Body of pancreas (tissue), 4 donors: ENCODE measurements around the gene SMO. TPM values are rescaled to one million over a fixed set of nuclear protein-coding genes. Genes with fewer than 3 reads are reported as not detected.
A peak's percentile ranks its signal among the peaks of the same experiment; 100 is the strongest.

ENCODE experiments used
- ATAC-seq: fragments of 150-250 bp; one replicate; pipeline ENCODE4 v1.9.1; 2016
- DNase-seq, 4 donors: peaks; one replicate each; pipeline ENCODE4 v3.0.0-alpha.2; 2019
- H3K27ac ChIP-seq, 4 donors: fragments of 200-600 bp; sonication (generic); 1 replicate in 3 of 4; 2 replicates in 1 of 4; pipeline versions ENCODE4 v1.5.1 to v1.6.1; 2016 to 2019; ENCODE audit warnings: mild to moderate bottlenecking in 1 of 4, mixed read lengths in 1 of 4, moderate library complexity in 1 of 4
- H3K27me3 ChIP-seq, 2 donors: fragments of 200-600 bp; sonication (generic); one replicate each; pipeline ENCODE4 v1.6.0; 2016; ENCODE audit warnings: mild to moderate bottlenecking in 1 of 2
- H3K36me3 ChIP-seq, 2 donors: fragments of 200-600 bp; sonication (generic); replicated peaks in 1 of 2; 2 replicates each; pipeline ENCODE4 v1.5.1; 2016; ENCODE audit warnings: low read depth in 2 of 2; ENCODE audit not compliant: insufficient read depth in 1 of 2
- H3K4me1 ChIP-seq: fragments of 200-600 bp; sonication (generic); one replicate; pipeline ENCODE4 v1.6.0; 2016
- H3K4me3 ChIP-seq, 2 donors: fragments of 200-600 bp; sonication (generic); 1 replicate in 1 of 2; 2 replicates in 1 of 2; pipeline ENCODE4 v1.5.1; 2016 to 2019
- H3K9me3 ChIP-seq, 3 donors: fragments of 200-600 bp; sonication (generic); 1 replicate in 2 of 3; 2 replicates in 1 of 3; pipeline ENCODE4 v1.5.1; 2016
- POLR2A ChIP-seq, 3 donors: fragments of 450-650 bp; IDR thresholded peaks; one replicate each; pipeline ENCODE4 v1.6.1; 2016; ENCODE audit warnings: antibody characterized with exemption in 3 of 3, mild to moderate bottlenecking in 2 of 3
- WGBS, 2 donors: methylation state at CpG; one replicate each; pipeline ENCODE4 v1.1.5; 2017; 5-methylcytosine and 5-hydroxymethylcytosine counted together
- intact Hi-C: fragments of 100-400 bp; cut with DNase I; formaldehyde crosslinking; loops from one replicate; pipeline ENCODE4 v1.15.1; 2023
- total RNA-seq, 2 donors: library from RNA; depleted of rRNA; stranded (reverse); fragments of >200 nt; gene quantifications; one replicate each; pipeline ENCODE4 v1.1.0, GENCODE V29; 2016
- TF ChIP-seq, protein P1 (sequence below), 7 experiments: fragments of 450-650 bp in 4 of 7; fragments of 200-600 bp in 3 of 7; sonication (generic) in 3 of 7; IDR thresholded peaks; one replicate each; pipeline ENCODE4 v1.5.1; 2016 to 2019; ENCODE audit warnings: antibody characterized with exemption in 7 of 7

Gene SMO
- total RNA-seq, 2 donors from 2014 or later: 6.5 to 12.2 TPM

DNA sequence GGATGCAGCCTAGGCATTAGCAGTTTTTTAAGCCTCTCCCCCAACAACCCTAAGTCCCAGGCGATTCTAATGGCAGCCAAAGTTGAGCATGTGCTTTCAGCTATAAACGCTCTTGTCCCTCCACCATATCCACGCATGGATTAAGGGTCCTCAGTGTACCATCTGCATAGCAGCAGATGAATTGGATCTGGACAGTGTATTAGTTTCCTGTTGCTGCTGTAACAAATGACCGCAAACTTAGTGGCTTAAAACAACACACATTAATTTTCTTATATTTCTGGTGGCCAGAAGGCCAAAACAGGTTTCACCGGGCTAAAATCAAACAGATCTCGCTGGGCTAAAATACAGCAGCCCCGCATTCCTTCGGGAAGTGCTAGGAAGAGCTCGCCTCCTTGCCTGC lies 30.8 kb upstream of the SMO start:
- ATAC-seq (no peak), DNase-seq (no peak)
- Histone ChIP-seq H3K9me3 (no peaks in the 10 kb centered on the region), H3K4me1 (no peaks in the 10 kb centered on the region), H3K4me3 (no peak overlapping the region), H3K36me3 (peaks cover 0 to under 1% of the 10 kb centered on the region in 2 donors), H3K27me3 (no peaks in the 10 kb centered on the region), H3K27ac (no peak overlapping the region)
- WGBS, 2 donors: 97 to 98% methylated on average over 9 of the region's 9 CpGs
- no peak for TF ChIP-seq POLR2A (IDR thresholded peaks at IDR 0.05)
- TF ChIP-seq, protein P1, sequence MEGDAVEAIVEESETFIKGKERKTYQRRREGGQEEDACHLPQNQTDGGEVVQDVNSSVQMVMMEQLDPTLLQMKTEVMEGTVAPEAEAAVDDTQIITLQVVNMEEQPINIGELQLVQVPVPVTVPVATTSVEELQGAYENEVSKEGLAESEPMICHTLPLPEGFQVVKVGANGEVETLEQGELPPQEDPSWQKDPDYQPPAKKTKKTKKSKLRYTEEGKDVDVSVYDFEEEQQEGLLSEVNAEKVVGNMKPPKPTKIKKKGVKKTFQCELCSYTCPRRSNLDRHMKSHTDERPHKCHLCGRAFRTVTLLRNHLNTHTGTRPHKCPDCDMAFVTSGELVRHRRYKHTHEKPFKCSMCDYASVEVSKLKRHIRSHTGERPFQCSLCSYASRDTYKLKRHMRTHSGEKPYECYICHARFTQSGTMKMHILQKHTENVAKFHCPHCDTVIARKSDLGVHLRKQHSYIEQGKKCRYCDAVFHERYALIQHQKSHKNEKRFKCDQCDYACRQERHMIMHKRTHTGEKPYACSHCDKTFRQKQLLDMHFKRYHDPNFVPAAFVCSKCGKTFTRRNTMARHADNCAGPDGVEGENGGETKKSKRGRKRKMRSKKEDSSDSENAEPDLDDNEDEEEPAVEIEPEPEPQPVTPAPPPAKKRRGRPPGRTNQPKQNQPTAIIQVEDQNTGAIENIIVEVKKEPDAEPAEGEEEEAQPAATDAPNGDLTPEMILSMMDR (IDR thresholded peaks at IDR 0.05): no peak
- intact Hi-C loops: no loop called here

DNA sequence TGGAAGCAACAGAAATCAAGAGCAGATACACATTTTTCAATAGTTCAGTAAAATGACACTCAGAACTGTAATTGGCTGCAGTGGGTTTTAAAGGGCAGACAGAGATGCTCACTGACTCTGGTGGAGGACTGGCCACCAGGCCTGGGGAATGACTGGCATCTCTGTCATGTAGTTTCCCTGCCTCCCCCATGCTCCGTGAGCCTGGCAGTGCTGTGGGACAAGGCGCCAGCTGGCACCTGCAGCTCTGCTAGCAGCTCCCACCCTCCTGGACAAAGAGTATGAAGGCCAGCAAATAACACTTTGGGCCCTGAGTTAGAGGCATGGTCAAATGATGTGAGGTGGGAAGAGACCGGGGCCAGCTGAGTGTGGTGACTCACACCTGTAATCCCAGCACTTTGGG lies 28.9 kb upstream of the SMO start:
- intact Hi-C loops: no loop called here
- Histone ChIP-seq H3K36me3 (peaks cover 0 to 1% of the 10 kb centered on the region in 2 donors), H3K27ac (no peak overlapping the region), H3K27me3 (no peaks in the 10 kb centered on the region), H3K4me1 (no peaks in the 10 kb centered on the region), H3K4me3 (no peak overlapping the region), H3K9me3 (no peaks in the 10 kb centered on the region)
- TF ChIP-seq, protein P1 (IDR thresholded peaks at IDR 0.05): no peak
- TF ChIP-seq POLR2A (IDR thresholded peaks at IDR 0.05): no peak
- 77% methylated on average over 2 to 3 of the region's 3 CpGs for WGBS, 2 donors
- DNase-seq: no peak
- ATAC-seq: no peak

DNA sequence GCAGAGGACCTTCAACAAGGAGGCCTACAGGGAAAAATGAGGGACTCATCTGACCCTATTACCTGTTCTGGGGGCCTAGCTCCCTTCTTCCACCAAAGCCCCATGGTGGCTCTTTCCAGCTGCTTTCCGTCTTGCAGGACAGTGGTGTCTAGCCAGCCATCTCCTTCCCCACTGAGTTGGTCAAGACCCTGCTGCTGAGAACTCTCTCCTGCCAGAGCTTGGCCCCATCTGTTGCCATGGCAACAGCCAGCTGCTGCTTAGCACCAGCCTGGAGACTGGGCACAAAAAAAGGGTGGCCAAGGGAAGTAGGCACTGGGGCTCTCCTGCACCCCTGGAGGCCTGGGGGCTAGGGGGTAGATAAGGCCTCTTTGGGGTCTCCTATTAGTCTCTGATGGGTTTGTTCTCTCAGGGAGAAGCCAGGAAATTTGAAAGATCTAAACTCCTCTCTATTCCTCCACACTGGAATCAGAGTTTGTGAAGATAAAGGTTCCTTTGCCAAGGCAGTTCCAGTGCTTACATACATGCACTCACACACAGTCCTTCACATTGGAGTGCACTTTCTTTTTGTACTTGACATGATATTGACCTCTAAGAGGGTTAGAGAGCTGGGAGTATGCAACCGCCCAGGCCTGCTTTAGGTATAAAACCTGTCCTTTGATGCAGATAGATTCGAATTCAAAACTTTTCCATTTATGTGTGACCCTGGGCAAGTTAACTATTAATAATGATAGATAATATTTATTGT lies 28.1 kb upstream of the SMO start:
- DNase-seq: peak in 1 of 4 donors; percentile 20
- no peak for ATAC-seq
- no peaks in the 10 kb centered on the region for H3K27me3 ChIP-seq
- peaks cover 0 to 1% of the 10 kb centered on the region in 2 donors for H3K36me3 ChIP-seq
- no peak overlapping the region for H3K27ac ChIP-seq
- no peak overlapping the region for H3K4me3 ChIP-seq
- WGBS, 2 donors: 75% methylated on average over 3 of the region's 3 CpGs
- H3K4me1 ChIP-seq: no peaks in the 10 kb centered on the region
- intact Hi-C loops: loop anchor here (5.0 kb wide), 1 partner anchor 47 kb away; no protein-coding TSS in a partner anchor
- H3K9me3 ChIP-seq: no peaks in the 10 kb centered on the region
- TF ChIP-seq POLR2A (IDR thresholded peaks at IDR 0.05): no peak
- TF ChIP-seq, protein P1 (IDR thresholded peaks at IDR 0.05): no peak

DNA sequence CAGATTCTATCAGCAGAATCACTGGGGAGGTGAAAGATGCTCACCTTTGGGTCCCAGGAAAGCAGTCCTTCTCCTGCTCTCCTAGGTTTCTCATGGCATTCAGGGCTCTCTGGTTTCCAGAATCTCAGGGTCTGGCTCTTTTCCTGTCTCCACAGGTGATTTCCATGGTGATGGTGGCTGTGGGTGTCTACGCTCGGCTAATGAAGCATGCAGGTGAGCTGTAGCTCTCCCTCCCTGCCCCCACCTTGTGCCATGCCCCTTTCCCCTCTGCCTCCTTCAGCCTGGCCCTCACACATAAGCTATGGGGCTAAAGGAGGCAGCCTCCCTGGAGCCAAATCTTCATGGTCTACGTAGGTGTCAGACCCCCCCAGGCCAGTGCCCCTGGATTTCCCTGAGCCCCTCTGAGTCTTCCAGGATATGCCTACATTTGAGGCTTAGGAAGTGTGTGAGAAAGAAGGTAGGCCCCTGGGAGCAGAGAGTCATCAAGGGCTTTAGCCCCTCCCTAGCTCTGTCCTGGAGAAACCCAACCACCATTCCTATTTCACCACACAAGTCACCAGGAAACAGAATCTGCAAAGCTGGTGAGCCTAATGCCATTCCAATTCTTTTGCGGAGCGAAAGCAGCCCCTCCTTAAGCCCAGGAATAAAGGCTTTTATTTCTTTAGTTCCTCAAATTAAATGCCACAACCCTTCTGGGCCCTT lies 26.8 kb upstream of the SMO start:
- 92 to 96% methylated on average over 4 to 5 of the region's 5 CpGs for WGBS, 2 donors

More for the DNA sequence above, 26.8 kb upstream of the SMO start:
- no peak for TF ChIP-seq POLR2A (IDR thresholded peaks at IDR 0.05)
- TF ChIP-seq, protein P1 (IDR thresholded peaks at IDR 0.05): no peak
- no peak overlapping the region for H3K4me3 ChIP-seq
- no peak overlapping the region for H3K27ac ChIP-seq
- no peaks in the 10 kb centered on the region for H3K27me3 ChIP-seq
- intact Hi-C loops: loop anchor here (5.0 kb wide), 1 partner anchor 46 kb away; no protein-coding TSS in a partner anchor
- no peaks in the 10 kb centered on the region for H3K9me3 ChIP-seq
- no peak for DNase-seq
- ATAC-seq: no peak
- peaks cover 0 to 1% of the 10 kb centered on the region in 2 donors for H3K36me3 ChIP-seq
- H3K4me1 ChIP-seq: no peaks in the 10 kb centered on the region
